ENCODE results near the gene COL8A2.

Gene COL8A2

GRCh38 chr1:36088577-36089392 lies 36.2 kb downstream of the COL8A2 start, which contains the start of gene ADPRS:
ADPRS (plus strand) TSS chr1:36088892; CDS start chr1:36088905, 13 bp downstream.
- peak; percentile 92 for DNase-seq (ENCODE audit: low spot score)

DNA sequence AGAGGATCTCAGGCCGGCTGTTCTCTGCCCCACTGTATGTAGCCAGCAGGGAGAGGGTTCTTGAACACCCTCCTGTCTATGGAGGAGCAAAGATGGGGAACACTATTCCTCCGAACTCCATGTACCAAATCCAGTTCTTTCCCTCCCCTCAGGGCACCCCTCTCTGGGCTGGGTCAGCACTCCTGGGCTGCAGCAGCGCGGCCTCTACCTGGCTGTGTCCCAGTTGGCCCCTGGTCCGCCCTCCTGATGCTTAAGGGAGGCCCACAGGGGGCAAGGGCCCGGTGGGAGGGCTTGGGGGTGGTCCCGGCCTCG lies 36.8 kb downstream of the COL8A2 start:
- DNase-seq (ENCODE audit: low spot score) = no peak

- no peak for DNase-seq (ENCODE audit: low spot score)
Measured at GRCh38 chr1:36087233-36088123, 37.5 kb downstream of the COL8A2 start.

GRCh38 chr1:36086529-36087232 lies 38.3 kb downstream of the COL8A2 start:
- DNase-seq (ENCODE audit: low spot score) = no peak

- no peak for DNase-seq (ENCODE audit: low spot score)
Measured at GRCh38 chr1:36085686-36086526, 39.1 kb downstream of the COL8A2 start.

DNA sequence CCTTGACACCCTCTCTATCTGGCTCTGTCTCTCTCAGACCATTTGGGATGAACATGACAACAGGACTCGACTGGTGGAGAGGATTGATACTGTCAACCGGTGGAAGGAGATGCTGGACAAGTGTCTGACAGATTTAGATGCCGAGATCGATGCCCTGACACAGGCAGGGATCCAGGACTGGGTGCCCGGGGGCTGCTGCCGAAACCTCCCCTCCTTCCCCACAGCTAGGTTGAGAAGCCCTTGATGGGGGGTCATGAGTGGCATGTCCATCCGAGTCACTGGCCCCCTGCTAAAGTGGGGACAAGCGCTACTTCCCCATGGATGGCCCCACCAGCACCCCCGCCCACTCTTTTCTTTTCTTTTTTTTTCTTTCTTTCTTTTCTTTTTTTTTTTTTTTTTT lies 39.9 kb downstream of the COL8A2 start:
- DNase-seq (ENCODE audit: low spot score) = no peak

- DNase-seq (ENCODE audit: low spot score) = no peak
Measured at GRCh38 chr1:36084497-36085115, 40.4 kb downstream of the COL8A2 start.

DNA sequence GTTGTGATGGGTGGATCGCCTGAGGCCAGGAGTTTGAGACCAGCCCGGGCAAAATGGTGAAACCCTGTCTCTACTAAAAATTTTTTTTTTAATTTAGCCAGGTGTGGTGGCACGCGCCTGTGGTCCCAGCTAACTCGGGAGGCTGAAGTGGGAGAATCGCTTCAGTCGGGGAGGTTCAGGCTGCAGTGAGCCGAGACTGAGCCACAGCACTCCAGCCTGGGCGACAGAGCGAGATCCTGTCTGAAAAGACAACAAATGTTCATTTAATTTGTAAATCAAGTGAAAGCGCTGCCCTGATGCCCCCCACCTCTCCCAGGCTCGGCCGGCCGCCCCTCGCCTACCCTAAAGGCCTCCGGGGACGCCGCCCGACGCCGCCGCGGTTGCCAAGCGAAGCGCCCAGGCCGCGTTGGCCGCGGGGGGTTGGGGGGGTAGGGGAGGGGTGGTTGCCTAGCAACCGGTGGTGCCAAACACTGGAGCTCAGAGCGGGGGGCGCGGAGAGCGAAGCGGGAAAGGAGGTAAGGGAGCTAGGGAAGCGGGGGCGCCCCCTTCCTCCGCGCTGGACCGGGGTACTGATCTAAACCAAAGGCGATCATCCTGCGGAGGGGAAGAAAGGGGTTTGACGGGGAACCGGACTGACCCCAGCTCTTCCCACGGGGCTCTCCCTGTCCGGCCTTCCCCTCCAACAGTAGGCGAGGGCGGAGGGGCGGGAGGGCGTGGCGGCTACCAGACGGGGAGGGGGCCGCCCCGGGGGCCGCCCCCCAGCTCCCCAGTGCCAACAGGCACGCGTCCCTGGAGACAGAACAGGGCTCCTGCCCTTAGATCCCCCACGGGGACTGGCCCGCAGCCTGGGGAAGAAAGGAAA lies 41.2 kb downstream of the COL8A2 start, which contains the start of gene TEKT2:
Gene TEKT2 (plus strand): TSS at position 460 of the 862 bp plus-strand sequence. CDS start 828 bp downstream, outside the sequence.
- no peak for DNase-seq (ENCODE audit: low spot score)

GRCh38 chr1:36083219-36083618 lies 41.8 kb downstream of the COL8A2 start:
- DNase-seq (ENCODE audit: low spot score) = no peak

DNA sequence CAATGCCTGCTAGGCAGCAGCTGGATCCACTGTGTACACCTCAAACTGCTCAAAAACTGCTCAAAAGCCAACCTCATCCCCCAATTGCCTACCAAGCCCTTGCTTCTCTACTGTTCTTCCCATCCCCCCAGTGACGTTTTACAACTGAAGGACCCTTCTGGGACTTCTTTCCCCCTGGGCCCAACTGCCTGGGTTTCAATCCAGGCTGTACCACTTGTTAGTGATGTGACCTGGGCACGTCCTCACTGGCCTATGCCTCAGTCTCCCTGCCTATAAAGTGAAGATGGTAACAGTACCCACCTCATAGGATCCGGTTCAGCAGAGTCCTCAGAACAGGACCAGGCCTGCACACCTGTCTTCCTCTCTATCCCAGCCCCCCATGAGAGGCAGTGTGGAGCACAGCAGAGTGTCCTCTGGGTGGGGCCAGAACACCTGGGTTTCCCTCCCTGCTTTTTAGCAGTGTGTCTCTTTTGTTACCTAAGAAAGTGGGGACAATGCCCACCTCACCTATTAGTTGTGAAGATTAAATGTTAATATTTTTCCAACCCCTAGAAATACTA lies 43.0 kb downstream of the COL8A2 start:
- DNase-seq (ENCODE audit: low spot score) = no peak

- DNase-seq (ENCODE audit: low spot score) = no peak
Measured at GRCh38 chr1:36080801-36081200, 44.2 kb downstream of the COL8A2 start.

DNA sequence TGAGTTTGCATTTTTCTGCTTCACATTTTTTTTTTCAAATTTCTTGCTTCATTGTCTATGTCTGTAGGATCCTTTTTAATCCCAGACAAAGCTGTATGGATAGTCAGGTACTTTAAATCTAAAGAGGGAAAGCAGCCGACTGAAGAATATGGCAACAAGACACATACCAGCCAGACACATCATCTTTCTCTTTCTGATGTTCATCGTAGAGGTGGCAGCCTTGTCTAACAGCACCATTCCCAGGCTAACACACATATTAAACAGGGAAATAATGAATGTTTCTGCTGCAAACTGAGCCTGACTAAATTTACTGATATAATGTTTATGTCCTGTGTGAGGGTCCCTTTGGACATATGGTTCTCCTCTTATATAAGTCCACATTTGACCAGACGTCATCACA lies 44.8 kb downstream of the COL8A2 start:
- no peak for DNase-seq (ENCODE audit: low spot score)

DNA sequence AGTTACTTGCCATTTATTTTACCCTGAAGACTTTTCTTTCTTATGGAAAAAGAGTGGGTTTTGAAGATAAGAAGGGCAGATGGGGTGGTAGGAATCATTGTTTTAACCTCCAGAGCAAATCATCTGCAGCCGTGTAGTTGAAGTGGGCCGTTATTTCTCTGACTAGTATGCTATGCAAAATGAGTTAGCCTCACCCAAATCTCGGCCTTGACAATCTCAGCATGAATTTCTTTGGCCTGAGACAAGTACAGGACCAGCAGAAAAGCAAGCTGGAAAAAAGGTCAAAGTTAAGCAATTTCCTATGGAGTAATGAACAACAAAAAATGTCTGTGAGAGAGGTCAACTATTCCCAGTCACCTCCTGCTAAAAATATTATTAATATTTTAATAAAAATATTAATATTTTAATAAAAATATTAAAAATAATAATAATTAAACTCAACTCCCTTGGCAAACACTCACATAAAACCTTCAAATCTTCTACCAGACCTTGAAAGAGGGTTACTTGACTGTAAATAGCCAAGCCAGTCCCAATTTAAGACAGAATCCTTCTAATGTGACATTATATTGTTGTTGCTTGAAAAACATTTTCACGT lies 47.9 kb downstream of the COL8A2 start:
- DNase-seq (ENCODE audit: low spot score) = no peak

DNA sequence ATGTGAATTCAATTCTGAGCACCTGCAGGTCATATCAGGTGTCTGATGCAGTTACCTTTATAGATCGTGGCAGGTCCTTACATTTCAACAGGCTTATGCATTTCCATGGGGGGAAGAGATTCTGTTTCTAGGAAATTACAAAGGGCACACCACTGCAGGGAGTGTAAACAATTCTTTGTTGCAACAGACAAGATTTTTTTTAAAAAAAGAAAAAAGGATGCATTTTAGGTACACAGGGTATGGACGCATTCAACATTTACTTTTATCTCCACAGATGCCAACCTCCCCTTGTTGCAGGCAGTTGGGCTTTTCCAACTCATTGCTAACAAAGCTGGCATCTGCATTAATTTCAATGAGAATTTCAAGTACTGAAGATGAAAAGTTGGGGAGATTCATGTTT lies 54.7 kb downstream of the COL8A2 start:
- no peak for DNase-seq (ENCODE audit: low spot score)

DNA sequence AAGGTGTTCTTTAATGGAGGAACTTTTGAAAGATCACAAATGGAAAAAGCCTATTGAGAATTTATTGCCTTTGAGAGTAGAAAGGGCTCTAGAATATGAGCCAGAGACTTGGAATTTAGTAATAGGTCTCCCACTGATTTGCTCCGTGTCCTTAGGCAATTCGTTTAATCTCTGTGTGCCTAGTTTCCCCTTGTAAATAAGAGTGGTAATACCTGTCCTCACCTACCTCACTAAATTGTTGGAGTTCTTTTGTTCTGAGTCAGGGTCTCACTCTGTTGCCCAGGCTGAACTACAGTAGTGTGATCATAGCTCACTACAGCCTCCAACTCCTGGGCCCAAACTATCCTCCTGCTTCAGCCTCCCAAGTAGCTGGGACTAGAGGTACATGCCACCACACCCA lies 56.2 kb downstream of the COL8A2 start:
- no peak for DNase-seq (ENCODE audit: low spot score)

GRCh38 chr1:36067871-36068270 lies 57.2 kb downstream of the COL8A2 start:
- DNase-seq (ENCODE audit: low spot score) = no peak

DNA sequence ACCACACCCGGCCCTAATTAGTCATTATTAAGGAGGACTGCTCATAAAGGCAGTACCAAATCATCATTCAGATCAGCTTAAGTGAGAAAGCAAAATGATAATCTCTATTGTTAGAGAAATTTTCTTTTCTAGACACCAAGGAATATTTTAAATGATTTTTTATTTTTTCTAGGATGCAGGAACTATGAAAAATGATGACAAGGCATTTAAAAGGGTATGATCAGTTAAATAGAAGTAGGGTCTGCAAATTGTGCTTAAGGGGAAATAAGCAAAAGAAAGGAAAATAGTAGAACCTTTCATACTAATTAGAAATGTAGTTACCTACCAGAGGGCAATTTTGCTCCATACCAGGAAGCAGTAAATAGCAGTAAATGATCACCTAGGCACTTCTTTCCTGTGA lies 62.7 kb downstream of the COL8A2 start:
- DNase-seq (ENCODE audit: low spot score) = no peak

DNA sequence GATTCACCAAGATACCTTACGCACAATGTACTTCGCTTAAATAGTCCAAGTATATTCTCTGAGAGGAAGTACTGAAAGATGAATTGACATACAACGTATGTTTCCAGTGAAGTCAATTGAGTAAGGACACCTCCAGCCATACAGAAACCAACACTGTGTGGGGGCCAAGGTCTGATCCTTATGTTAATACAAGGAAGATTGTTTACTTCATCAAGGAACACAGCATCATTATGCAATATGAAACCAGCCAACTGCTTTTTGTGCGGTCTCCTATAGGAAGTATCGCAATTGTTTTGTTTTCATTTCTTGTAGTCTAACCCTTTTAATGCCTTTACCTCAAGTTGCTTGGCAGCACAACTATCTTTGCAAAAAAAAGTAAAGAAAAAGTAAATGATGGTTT lies 69.3 kb downstream of the COL8A2 start:
- DNase-seq (ENCODE audit: low spot score) = no peak

GRCh38 chr1:36053978-36054377 lies 71.0 kb downstream of the COL8A2 start:
- no peak for DNase-seq (ENCODE audit: low spot score)

Data from RKO (cell line).